Measurements from ENCODE around the gene STX1A. TPM values are rescaled to one million over a fixed set of nuclear protein-coding genes. Genes with fewer than 3 reads are reported as not detected.

Gene STX1A
- total RNA-seq, 1 experiment from 2014 or later: 24.2 TPM

GRCh38 chr7:73669288-73669701 is 50.2 kb downstream of the STX1A start:
- ChIA-PET CTCF (interaction anchor here (0.8 to 2.0 kb wide), 3 partner anchors 23 to 62 kb away, joined by 3 to 14 read pairs (median 3); no protein-coding TSS in a partner anchor), POLR2A (interaction anchor here (0.6 to 0.7 kb wide), 2 partner anchors 14 to 128 kb away, joined by 3 read pairs; partner anchors contain the start of genes BUD23 and DNAJC30)
- Mint-ChIP-seq H3K27ac (ENCODE audit: low read depth, unreplicated experiment) (no peak overlapping the region), H3K27me3 (ENCODE audit: insufficient read depth, unreplicated experiment) (no peaks in the 10 kb centered on the region), H3K4me3 (ENCODE audit: unreplicated experiment) (no peak overlapping the region), H3K4me1 (ENCODE audit: insufficient read depth, unreplicated experiment) (peaks cover 15% of the 10 kb centered on the region), H3K36me3 (ENCODE audit: insufficient read depth, unreplicated experiment) (peaks cover 7% of the 10 kb centered on the region), H3K9me3 (ENCODE audit: unreplicated experiment) (no peaks in the 10 kb centered on the region)
- no TSS peak for BruUV-seq (replicated peaks)
- intact Hi-C loops (cut with micrococcal nuclease): loop anchor here (5.0 kb wide), 2 partner anchors 42 to 58 kb away; no protein-coding TSS in a partner anchor
- no peak for TF ChIP-seq CTCF (IDR thresholded peaks at IDR 0.05; ENCODE audit: unreplicated experiment)
- DNase-seq (ENCODE audit: unreplicated experiment): no peak

- peak overlapping the region; percentile 67 for H3K4me3 Mint-ChIP-seq (ENCODE audit: unreplicated experiment)
These were observed 50.6 kb downstream of the STX1A start for GRCh38 chr7:73668886-73669230.

GRCh38 chr7:73668103-73668885 is 51.2 kb downstream of the STX1A start:
- Mint-ChIP-seq H3K4me1 (ENCODE audit: insufficient read depth, unreplicated experiment) (peaks cover 15% of the 10 kb centered on the region), H3K27me3 (ENCODE audit: insufficient read depth, unreplicated experiment) (no peaks in the 10 kb centered on the region), H3K36me3 (ENCODE audit: insufficient read depth, unreplicated experiment) (peaks cover 7% of the 10 kb centered on the region), H3K4me3 (ENCODE audit: unreplicated experiment) (peak overlapping the region; percentile 67), H3K27ac (ENCODE audit: low read depth, unreplicated experiment) (no peak overlapping the region), H3K9me3 (ENCODE audit: unreplicated experiment) (no peaks in the 10 kb centered on the region)
- TF ChIP-seq CTCF (IDR thresholded peaks at IDR 0.05; ENCODE audit: unreplicated experiment): no peak
- no TSS peak for BruUV-seq (replicated peaks)
- intact Hi-C loops (cut with micrococcal nuclease): loop anchor here (5.0 kb wide), 2 partner anchors 41 to 59 kb away; no protein-coding TSS in a partner anchor
- no peak for DNase-seq (ENCODE audit: unreplicated experiment)
- ChIA-PET POLR2A (interaction anchor here (0.7 kb wide), 1 partner anchor 127 kb away, joined by 3 read pairs; no protein-coding TSS in a partner anchor), CTCF (interaction anchor here (0.5 to 2.0 kb wide), 21 partner anchors 8 to 188 kb away, joined by 3 to 14 read pairs (median 3); partner anchors contain the start of genes MLXIPL and STX1A)

More at GRCh38 chr7:73668886-73669230, 50.6 kb downstream of the STX1A start:
- intact Hi-C loops (cut with micrococcal nuclease): loop anchor here (5.0 kb wide), 2 partner anchors 42 to 58 kb away; no protein-coding TSS in a partner anchor
- DNase-seq (ENCODE audit: unreplicated experiment): no peak
- CTCF ChIA-PET: interaction anchor here (0.5 to 2.0 kb wide), 5 partner anchors 23 to 110 kb away, joined by 3 to 14 read pairs (median 4); no protein-coding TSS in a partner anchor
- Mint-ChIP-seq H3K36me3 (ENCODE audit: insufficient read depth, unreplicated experiment) (peaks cover 7% of the 10 kb centered on the region), H3K27ac (ENCODE audit: low read depth, unreplicated experiment) (no peak overlapping the region), H3K4me1 (ENCODE audit: insufficient read depth, unreplicated experiment) (peaks cover 15% of the 10 kb centered on the region), H3K9me3 (ENCODE audit: unreplicated experiment) (no peaks in the 10 kb centered on the region), H3K27me3 (ENCODE audit: insufficient read depth, unreplicated experiment) (no peaks in the 10 kb centered on the region)
- POLR2A ChIA-PET: interaction anchor here (0.6 to 0.7 kb wide), 2 partner anchors 15 to 127 kb away, joined by 3 read pairs; partner anchors contain the start of genes BUD23 and DNAJC30
- BruUV-seq (replicated peaks): no TSS peak
- TF ChIP-seq CTCF (IDR thresholded peaks at IDR 0.05; ENCODE audit: unreplicated experiment): no peak

Measured in MCF 10A (cell line).